B cell (primary cell): Measurements from ENCODE around the gene SNX32. TPM values are rescaled to one million over a fixed set of nuclear protein-coding genes. Genes with fewer than 3 reads are reported as not detected.
A peak's percentile ranks its signal among the peaks of the same experiment; 100 is the strongest.

Source experiments
- ATAC-seq: fragments of 200-7000 bp; cut with Tn5 transposase; one replicate; pipeline ENCODE4 v1.10.0; 2021; ENCODE audit warnings: low read depth, mild to moderate bottlenecking, moderate number of reproducible peaks, moderate library complexity
- CTCF ChIA-PET: fragments of 350-600 bp; sonication (Branson Sonifier 250); formaldehyde crosslinking; loops from one replicate; lab custom pipeline; 2021; ENCODE audit warnings: antibody characterized with exemption, inconsistent platforms; lab: Charles Lee
- POLR2A ChIA-PET: fragments of 350-600 bp; sonication (Branson Sonifier 250); formaldehyde crosslinking; loops from one replicate; lab custom pipeline; 2021; ENCODE audit warnings: antibody characterized with exemption; lab: Charles Lee
- DNase-seq: peaks from one replicate; pipeline ENCODE4 v3.0.0; 2013
- H2AFZ ChIP-seq: 2 replicates; pipeline ENCODE4 v1.6.1; 2012; ENCODE audit warnings: mild to moderate bottlenecking, low read depth, low read length; ENCODE audit not compliant: insufficient read depth, poor library complexity, severe bottlenecking
- H3K27ac ChIP-seq, 2 donors: 1 replicate in 1 of 2; 2 replicates in 1 of 2; pipeline ENCODE4 v1.5.1; 2012 to 2013; ENCODE audit warnings: low read length in 2 of 2, mild to moderate bottlenecking in 2 of 2, moderate library complexity in 1 of 2
- H3K27me3 ChIP-seq, 4 experiments: fragments of 200-600 bp in 1 of 4; sonication (generic) in 1 of 4; replicated peaks in 1 of 4; 1 replicate in 2 of 4; 2 replicates in 2 of 4; pipeline versions ENCODE4 v1.6.1 to v1.7.0; 2013 to 2016; ENCODE audit warnings: low read length in 3 of 4, mild to moderate bottlenecking in 2 of 4, mixed read lengths in 1 of 4, moderate library complexity in 1 of 4; ENCODE audit not compliant: insufficient read depth in 4 of 4, control insufficient read depth in 3 of 4; ENCODE audit errors: control extremely low read depth in 1 of 4
- H3K36me3 ChIP-seq, 2 experiments: replicated peaks in 1 of 2; 1 replicate in 1 of 2; 2 replicates in 1 of 2; pipeline versions ENCODE4 v1.6.1 to v1.7.1; 2013; ENCODE audit warnings: low read length in 1 of 2; ENCODE audit not compliant: insufficient read depth in 2 of 2, control insufficient read depth in 1 of 2; ENCODE audit errors: control extremely low read depth in 1 of 2, extremely low read depth in 1 of 2
- H3K4me1 ChIP-seq, 2 donors: fragments of 200-600 bp in 1 of 2; sonication (generic) in 1 of 2; 1 replicate in 1 of 2; 2 replicates in 1 of 2; pipeline versions ENCODE4 v1.5.1 to v1.6.1; 2013 to 2017; ENCODE audit warnings: low read length in 2 of 2; ENCODE audit not compliant: control insufficient read depth in 2 of 2, insufficient read depth in 2 of 2
- H3K4me2 ChIP-seq: replicated peaks from 2 replicates; pipeline ENCODE3; 2012; ENCODE audit warnings: mild to moderate bottlenecking, low read depth, low read length; ENCODE audit not compliant: poor library complexity, severe bottlenecking
- H3K4me3 ChIP-seq, 5 experiments: fragments of 200-600 bp in 1 of 5; sonication (generic) in 1 of 5; 1 replicate in 3 of 5; 2 replicates in 2 of 5; pipeline versions ENCODE4 v1.5.1 to v1.7.0; 2011 to 2016; ENCODE audit warnings: low read length in 4 of 5, mild to moderate bottlenecking in 4 of 5, low read depth in 2 of 5, control low read depth in 1 of 5, moderate library complexity in 1 of 5; ENCODE audit not compliant: insufficient read depth in 1 of 5; ENCODE audit errors: control extremely low read depth in 1 of 5, extremely low read depth in 1 of 5
- H3K79me2 ChIP-seq: fragments of 200-600 bp; sonication (generic); one replicate; pipeline ENCODE4 v1.6.0; 2016; ENCODE audit warnings: low read length; ENCODE audit not compliant: control insufficient read depth, insufficient read depth
- H3K9ac ChIP-seq: fragments of 200-600 bp; sonication (generic); 2 replicates; pipeline ENCODE4 v1.6.1; 2017; ENCODE audit warnings: mild to moderate bottlenecking, low read length, moderate library complexity
- H3K9me3 ChIP-seq, 3 donors: one replicate each; pipeline versions ENCODE4 v1.6.1 to v1.7.1; 2013; ENCODE audit warnings: low read length in 2 of 3; ENCODE audit not compliant: control insufficient read depth in 2 of 3, insufficient read depth in 1 of 3; ENCODE audit errors: control extremely low read depth in 1 of 3
- H4K20me1 ChIP-seq: 2 replicates; pipeline ENCODE4 v1.6.0; 2012; ENCODE audit warnings: mild to moderate bottlenecking, low read length; ENCODE audit not compliant: insufficient read depth, control insufficient read depth, poor library complexity, severe bottlenecking
- H3K27ac Mint-ChIP-seq: one replicate; pipeline ENCODE4 v1.8.0; 2021; ENCODE audit warnings: mixed read lengths
- H3K27me3 Mint-ChIP-seq: one replicate; pipeline ENCODE4 v1.8.0; 2021; ENCODE audit warnings: mixed read lengths
- H3K4me1 Mint-ChIP-seq: one replicate; pipeline ENCODE4 v1.8.0; 2021; ENCODE audit warnings: mixed read lengths
- H3K4me3 Mint-ChIP-seq: one replicate; pipeline ENCODE4 v1.8.0; 2021; ENCODE audit warnings: mixed read lengths
- H3K9me3 Mint-ChIP-seq: one replicate; pipeline ENCODE4 v1.8.0; 2022; ENCODE audit warnings: mixed read lengths; ENCODE audit not compliant: insufficient read depth
- EZH2 ChIP-seq: IDR thresholded peaks from 2 replicates; pipeline ENCODE4 v1.6.1; 2012; ENCODE audit warnings: borderline replicate concordance, low read depth, mild to moderate bottlenecking, moderate library complexity, low read length; ENCODE audit not compliant: insufficient read depth, poor library complexity, severe bottlenecking
- WGBS: methylation state at CpG from one replicate; pipeline ENCODE4 v1.1.5; 2013; ENCODE audit warnings: missing lambda C conversion rate; ENCODE audit not compliant: insufficient coverage; 5-methylcytosine and 5-hydroxymethylcytosine counted together
- intact Hi-C: fragments of 100-400 bp; cut with micrococcal nuclease; formaldehyde crosslinking; loops from one replicate; pipeline ENCODE4 v1.10.0; 2022
- polyA plus RNA-seq: library from polyadenylated mRNA; depleted of rRNA; stranded (reverse); fragments of >200 nt; gene quantifications from 2 replicates; pipeline ENCODE4 v1.2.3, GENCODE V29; 2012
- total RNA-seq, 2 donors: library from RNA; stranded (reverse); fragments of 120-200 nt in 1 of 2; gene quantifications; 1 replicate in 1 of 2; 2 replicates in 1 of 2; pipeline versions ENCODE4 v1.2.3 to v1.2.4, GENCODE V29; 2013 to 2022
- TF ChIP-seq, protein P1 (sequence below): fragments of 200-600 bp; IDR thresholded peaks from one replicate; pipeline ENCODE4 v1.8.0; 2022; ENCODE audit warnings: antibody characterized with exemption, mild to moderate bottlenecking

Gene SNX32
- total and polyA plus RNA-seq, 2 donors (not counting 1 experiment from before 2014, with no cell fraction given), result 0.57 to 0.89 TPM

DNA sequence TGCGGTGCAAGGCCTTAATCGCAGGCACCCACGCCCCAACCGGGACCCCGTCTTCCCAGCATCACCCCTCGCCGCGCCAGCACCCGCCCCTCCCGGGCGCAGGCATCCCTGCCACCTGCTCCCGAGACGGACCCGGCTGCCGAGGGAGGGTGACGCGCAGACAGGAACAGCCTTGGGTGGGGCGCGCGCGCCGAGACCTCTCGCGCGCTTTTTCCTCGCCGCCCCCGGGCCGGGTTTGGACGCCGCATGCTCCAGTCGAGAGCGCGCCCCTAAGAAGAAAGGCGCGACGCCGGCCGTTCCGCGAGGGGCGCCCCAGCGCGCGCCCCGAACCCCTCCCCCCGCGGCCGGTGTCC is 23.7 kb downstream of the SNX32 start:
- H3K9me3 ChIP-seq, result no peaks in the 10 kb centered on the region
- no peak for TF ChIP-seq EZH2
- TF ChIP-seq, protein P1, sequence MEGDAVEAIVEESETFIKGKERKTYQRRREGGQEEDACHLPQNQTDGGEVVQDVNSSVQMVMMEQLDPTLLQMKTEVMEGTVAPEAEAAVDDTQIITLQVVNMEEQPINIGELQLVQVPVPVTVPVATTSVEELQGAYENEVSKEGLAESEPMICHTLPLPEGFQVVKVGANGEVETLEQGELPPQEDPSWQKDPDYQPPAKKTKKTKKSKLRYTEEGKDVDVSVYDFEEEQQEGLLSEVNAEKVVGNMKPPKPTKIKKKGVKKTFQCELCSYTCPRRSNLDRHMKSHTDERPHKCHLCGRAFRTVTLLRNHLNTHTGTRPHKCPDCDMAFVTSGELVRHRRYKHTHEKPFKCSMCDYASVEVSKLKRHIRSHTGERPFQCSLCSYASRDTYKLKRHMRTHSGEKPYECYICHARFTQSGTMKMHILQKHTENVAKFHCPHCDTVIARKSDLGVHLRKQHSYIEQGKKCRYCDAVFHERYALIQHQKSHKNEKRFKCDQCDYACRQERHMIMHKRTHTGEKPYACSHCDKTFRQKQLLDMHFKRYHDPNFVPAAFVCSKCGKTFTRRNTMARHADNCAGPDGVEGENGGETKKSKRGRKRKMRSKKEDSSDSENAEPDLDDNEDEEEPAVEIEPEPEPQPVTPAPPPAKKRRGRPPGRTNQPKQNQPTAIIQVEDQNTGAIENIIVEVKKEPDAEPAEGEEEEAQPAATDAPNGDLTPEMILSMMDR, result no peak
- ATAC-seq, result peak; percentile 0
- peaks cover 63% of the 10 kb centered on the region for H4K20me1 ChIP-seq
- under 1% methylated on average over 49 of the region's 49 CpGs for WGBS
- peak overlapping the region; percentile 71 to 77 for H3K27ac ChIP-seq
- peaks cover 27 to 55% of the 10 kb centered on the region in 2 donors for H3K4me1 ChIP-seq
- Mint-ChIP-seq H3K4me3 (peak overlapping the region; percentile 94), H3K9me3 (no peaks in the 10 kb centered on the region), H3K4me1 (peaks cover 55% of the 10 kb centered on the region), H3K27ac (peak overlapping the region; percentile 95), H3K27me3 (no peaks in the 10 kb centered on the region)
- peaks cover 0 to 53% of the 10 kb centered on the region in 2 experiments for H3K36me3 ChIP-seq
- intact Hi-C loops, result loop anchor here (5.0 kb wide), 1 partner anchor 410 kb away; the partner anchor contains the start of gene RAB1B
- POLR2A ChIA-PET, result interaction anchor here (0.5 to 4.8 kb wide), 8 partner anchors 10 to 997 kb away, joined by 3 to 65 read pairs (median 4); partner anchors contain the start of genes CCDC85B, FIBP, MAP3K11 and PCNX3
- peak overlapping the region; percentile 79 for H3K9ac ChIP-seq
- peak overlapping the region; percentile 61 for H2AFZ ChIP-seq
- no peak for DNase-seq
- H3K79me2 ChIP-seq, result peaks cover 62% of the 10 kb centered on the region
- H3K4me2 ChIP-seq, result peak overlapping the region; percentile 94
- no peaks in the 10 kb centered on the region for H3K27me3 ChIP-seq
- CTCF ChIA-PET, result interaction anchor here (1.0 to 8.6 kb wide), 4 partner anchors 14 to 242 kb away, joined by 3 to 244 read pairs (median 38); partner anchors contain the start of genes CCDC85B, EFEMP2, FIBP and PCNX3
- H3K4me3 ChIP-seq, result peak overlapping the region; percentile 83 to 98 (median 95)
